Ammon's horn (tissue), 1 donor: ENCODE measurements around the gene HSP90AB1.

ENCODE experiments used
- DNase-seq: peaks from one replicate; pipeline ENCODE4 v3.0.0-alpha.2; 2016; ENCODE audit warnings: low spot score

Gene HSP90AB1

GRCh38 chr6:44255871-44256774, 9.2 kb downstream of the HSP90AB1 start:
- no peak for DNase-seq

- DNase-seq = no peak
These were observed 9.8 kb downstream of the HSP90AB1 start for GRCh38 chr6:44256775-44257024.

DNA sequence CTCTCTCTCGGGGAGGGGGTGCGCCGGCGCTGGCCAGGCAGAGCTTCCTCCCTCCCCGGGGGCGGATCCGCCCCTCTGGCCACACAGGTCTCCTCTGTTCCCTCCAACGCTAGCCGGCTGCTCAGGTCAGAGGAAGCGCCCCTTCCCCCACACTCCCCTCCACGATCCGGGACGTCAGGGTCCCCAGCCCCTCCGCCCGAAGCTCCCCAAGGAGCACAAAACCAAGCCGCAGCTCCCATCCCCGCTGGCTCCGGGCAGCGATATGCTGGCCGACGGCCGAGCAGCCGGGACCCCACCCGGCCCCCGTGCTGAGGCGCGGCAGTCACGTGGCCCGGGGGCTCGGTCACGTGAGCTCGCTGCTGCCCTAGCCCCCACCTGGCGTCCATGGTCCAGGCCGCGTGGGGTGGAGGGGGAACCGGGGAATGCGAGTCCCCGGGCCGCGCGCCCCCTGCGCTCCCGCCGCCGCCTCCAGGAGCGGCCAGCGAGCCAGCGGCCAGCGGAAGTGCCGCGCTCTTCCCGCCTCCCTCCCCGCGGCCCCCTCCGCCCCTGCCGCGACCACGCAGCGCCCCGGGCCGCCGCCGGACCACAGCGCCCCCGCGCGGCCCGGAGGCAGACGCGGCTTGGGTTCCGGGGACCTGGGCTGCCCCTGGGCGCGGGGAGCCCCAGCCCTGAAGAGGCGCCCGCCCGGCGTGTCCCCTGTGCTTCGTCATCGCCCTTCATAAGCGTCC, 10.3 kb downstream of the HSP90AB1 start, which contains the start of gene SLC35B2:
Gene SLC35B2, minus strand, starts transcription at position 504 of the 728 bp plus-strand sequence. Its CDS starts 118 bp downstream, at position 386.
- DNase-seq = peak; percentile 92

- DNase-seq = no peak
These were observed 10.9 kb downstream of the HSP90AB1 start for GRCh38 chr6:44257753-44258324.

DNA sequence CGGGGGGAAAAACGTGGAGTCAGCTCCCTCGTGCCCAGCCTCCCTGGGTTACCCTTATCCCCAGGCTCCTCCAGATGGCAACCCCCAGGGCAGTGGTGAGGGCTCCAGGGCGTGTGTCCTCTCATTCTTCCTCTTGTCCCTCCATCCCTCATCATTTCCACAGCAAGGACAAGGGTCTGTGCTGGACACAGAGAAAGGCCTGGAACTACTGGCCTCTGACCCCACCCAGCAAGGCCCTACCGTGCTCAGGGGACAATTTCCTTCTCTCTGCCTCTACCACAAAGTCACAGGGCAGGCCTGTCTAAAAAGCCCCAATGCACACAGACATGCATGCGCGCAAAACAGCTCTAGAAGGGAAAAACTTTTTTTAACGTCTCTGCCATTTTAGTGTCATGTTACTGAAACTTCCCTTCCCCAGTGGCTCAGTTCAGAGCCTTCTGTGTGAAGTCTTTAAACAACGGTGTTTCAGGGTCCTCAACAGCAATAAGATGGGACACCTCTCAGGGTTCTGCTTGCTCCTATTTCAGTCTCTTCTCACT, 11.5 kb downstream of the HSP90AB1 start:
- DNase-seq = no peak

GRCh38 chr6:44258921-44259320, 12.0 kb downstream of the HSP90AB1 start:
- DNase-seq = no peak

- no peak for DNase-seq
These were observed 13.1 kb downstream of the HSP90AB1 start for GRCh38 chr6:44260011-44260410.

GRCh38 chr6:44260451-44261297, 13.8 kb downstream of the HSP90AB1 start:
- DNase-seq = no peak

GRCh38 chr6:44261581-44261980, 14.7 kb downstream of the HSP90AB1 start:
- no peak for DNase-seq

DNA sequence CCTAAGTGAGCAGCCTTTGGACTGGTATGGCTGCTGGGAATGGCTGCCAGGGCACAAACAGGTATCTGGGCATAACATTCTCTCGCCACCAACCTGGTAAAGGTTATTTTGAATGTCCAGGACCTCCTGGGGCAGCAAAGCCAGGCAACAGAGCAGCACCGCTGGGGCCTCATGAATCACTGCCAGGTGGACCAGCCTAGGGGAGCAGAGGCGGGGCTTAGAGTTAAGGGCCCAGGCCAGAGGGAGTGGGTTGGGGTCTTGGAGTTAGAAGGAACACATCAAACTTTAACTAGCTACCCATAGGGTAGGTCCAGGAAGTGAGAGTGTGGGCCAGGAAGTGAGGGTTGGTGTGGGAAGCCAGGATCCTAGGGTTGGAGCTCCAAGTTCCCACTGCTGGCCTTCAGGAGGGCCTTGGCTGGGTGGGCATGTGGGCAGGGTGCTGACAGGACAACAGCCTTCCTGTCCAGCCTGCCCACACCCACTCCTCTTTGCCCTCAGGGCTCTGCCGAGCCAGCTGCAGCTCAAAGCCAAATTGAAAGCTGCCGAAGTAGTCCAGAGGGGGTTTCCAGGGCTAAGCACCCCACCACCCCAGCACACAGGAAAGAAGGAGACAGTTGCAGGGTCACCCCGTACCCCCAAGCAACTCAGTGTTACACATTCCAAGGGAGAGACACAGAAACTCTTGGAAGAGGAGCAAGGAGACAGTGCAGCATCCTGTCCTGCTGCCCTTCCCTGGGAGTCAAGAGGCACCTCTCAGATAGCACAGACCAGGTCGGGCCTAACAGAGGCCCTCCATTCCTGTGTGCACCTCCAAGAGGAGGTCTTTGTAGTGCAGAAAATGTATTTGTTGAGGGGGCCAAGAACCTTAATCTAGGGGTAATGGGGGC, 15.8 kb downstream of the HSP90AB1 start:
- DNase-seq = no peak

DNA sequence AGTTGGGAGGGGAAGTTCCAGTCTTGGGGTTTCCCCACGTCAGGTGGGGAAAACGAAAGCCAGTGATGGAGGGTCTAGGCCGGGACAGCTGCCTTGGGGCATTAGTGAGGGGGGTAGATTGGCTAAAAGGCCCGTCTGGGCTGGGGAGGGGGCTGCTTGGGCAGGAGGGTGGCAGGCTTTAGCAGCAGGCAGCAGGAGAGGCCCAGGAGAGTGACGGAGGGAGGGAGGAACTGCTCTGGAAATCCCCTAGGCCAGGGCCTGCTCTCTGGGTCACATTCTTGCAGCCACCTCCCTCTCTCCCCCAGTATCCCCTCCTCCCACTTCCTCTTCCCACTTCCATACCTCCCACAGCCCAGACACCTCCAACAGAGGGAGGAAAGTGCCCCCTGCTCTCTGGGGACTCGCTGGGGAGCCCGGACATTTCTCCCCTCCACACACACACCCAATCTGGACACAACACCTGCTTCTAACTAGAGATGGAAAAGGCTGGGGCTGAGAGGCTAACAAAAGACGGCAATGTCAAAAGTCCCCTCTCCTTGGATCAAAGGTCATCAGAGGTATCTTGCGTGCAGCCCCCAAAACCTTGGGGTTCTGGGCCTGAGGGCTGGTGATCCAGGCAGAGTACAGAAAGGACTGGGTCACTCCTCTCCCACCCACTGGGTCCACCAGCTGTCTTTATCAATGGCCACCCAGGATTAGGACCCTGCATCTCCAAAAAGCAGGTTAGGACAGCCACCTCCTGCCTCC, 16.6 kb downstream of the HSP90AB1 start:
- peak; percentile 50 for DNase-seq

GRCh38 chr6:44264154-44265006, 17.5 kb downstream of the HSP90AB1 start:
- DNase-seq = peak; percentile 65

DNA sequence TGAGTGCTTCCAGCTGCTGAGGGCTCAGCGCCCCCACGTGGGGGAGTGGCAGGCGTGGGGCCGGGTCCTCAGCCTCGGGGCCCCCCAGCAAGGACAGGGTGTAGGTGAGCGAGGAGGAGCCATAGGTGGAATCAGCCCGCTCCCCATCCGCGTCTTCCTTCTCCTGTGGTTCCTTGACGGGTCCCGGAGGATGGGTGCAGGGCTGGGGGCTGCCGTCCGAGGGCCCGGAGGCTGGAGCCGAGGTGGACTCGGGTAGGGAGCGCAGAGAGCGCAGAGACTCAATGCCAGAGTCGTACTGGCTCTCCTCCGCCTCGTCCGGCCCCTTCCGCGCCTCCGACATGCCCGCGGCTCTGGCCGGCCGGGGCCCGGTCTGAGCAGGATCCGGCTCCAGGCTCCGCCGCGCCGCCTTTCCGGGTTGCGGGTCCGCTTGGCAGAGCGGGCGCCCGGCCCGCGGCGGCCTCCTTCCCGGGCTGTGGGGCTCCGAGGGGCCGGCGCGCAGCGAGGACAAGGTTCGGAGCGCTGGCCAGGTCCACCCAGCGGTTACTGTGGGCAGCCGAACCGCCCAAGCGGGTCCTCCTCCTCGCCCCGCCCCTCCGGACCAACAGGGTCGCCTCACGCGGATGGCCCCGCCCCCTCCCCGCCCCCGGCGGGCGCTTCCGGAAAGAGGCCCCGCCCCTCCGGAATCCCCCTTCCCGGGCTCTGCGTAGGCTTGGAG, 18.3 kb downstream of the HSP90AB1 start, which contains the start of gene NFKBIE:
Gene NFKBIE, minus strand, starts transcription at position 545 of the 715 bp plus-strand sequence. Its CDS starts 205 bp downstream, at position 340.
- peak; percentile 95 for DNase-seq

GRCh38 chr6:44265722-44266233, 18.9 kb downstream of the HSP90AB1 start:
- DNase-seq = no peak

DNA sequence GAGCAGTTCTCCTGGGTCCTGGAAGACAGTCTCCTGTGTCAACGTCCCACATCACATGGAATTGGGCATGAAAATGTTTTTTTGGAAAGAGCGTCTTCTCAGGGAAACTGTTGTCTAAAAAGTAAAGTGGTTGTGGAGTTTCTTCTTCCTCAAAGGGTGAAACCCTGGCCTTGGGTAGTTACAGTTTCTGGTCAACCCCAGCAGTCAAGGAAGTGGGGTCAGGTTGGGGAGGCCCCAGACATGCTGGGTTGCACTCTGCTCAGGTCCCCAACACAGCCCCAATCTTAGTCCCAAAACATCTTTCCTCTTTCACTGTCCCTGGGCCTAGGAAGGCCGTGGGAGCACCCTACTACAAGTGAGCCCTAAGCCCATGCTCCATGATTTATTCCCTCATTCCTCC, 19.4 kb downstream of the HSP90AB1 start:
- DNase-seq = no peak

- DNase-seq = no peak
These were observed 20.4 kb downstream of the HSP90AB1 start for GRCh38 chr6:44267252-44267651.

DNA sequence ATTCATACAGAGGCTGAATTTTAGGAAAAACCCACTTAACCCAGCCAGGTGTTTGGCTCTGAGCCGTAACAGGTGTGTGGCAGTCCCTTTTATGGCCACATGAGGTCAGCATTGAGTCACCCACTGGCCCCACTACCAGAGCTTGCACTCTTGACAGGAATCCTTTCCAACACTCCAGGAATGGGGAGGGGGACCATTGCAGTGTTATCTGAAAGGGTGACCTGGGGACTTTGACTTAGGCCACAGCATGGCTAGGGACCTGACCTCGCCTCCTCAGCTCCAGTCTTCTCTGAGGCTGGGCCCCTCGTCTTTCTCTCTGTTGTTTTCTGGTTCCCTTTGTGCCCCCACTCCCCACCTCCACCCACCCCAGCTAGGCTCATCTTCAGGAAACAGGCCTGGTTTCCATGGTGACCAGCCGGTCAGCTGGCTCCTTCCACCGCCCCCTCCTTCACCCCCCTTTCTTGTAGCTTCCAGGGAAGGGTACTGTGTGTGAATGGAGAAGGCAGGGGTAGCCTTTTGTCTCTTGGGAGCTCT, 21.3 kb downstream of the HSP90AB1 start:
- peak; percentile 69 for DNase-seq
